ENCODE results near the gene POLA1.

The POLA1 gene

GRCh38 chrX:25011589-25012432 lies 318.1 kb downstream of the POLA1 start:
- H3K4me3 ChIP-seq (ENCODE audit: low read length), result no peak overlapping the region
- no peak overlapping the region for H3K27ac ChIP-seq (ENCODE audit: low read depth, low read length)

GRCh38 chrX:25012433-25012735 lies 318.7 kb downstream of the POLA1 start:
- under 1% methylated on average over 18 of the region's 19 CpGs for WGBS
- no peak overlapping the region for H3K4me3 ChIP-seq (ENCODE audit: low read length)
- H3K27me3 ChIP-seq (ENCODE audit: insufficient read depth, low read length), result peaks cover 98% of the 10 kb centered on the region
- no peaks in the 10 kb centered on the region for H3K9me3 ChIP-seq (ENCODE audit: insufficient read depth, low read depth, low read length)
- no peaks in the 10 kb centered on the region for H3K36me3 ChIP-seq (ENCODE audit: insufficient read depth, low read length)
- no peak overlapping the region for H3K27ac ChIP-seq (ENCODE audit: low read depth, low read length)
- H3K9ac ChIP-seq (ENCODE audit: low read depth, low read length), result no peak overlapping the region
- no peaks in the 10 kb centered on the region; the same call in 1 of the 2 replicates for H3K4me1 ChIP-seq (ENCODE audit: insufficient read depth, low read length)

More at GRCh38 chrX:25011589-25012432, 318.1 kb downstream of the POLA1 start:
- Histone ChIP-seq H3K4me1 (ENCODE audit: insufficient read depth, low read length) (no peaks in the 10 kb centered on the region; the same call in 1 of the 2 replicates), H3K36me3 (ENCODE audit: insufficient read depth, low read length) (no peaks in the 10 kb centered on the region), H3K9me3 (ENCODE audit: insufficient read depth, low read depth, low read length) (no peaks in the 10 kb centered on the region), H3K27me3 (ENCODE audit: insufficient read depth, low read length) (peaks cover 98% of the 10 kb centered on the region), H3K9ac (ENCODE audit: low read depth, low read length) (no peak overlapping the region)
- under 1% methylated on average over 27 of the region's 32 CpGs for WGBS

- no peak overlapping the region for H3K9ac ChIP-seq (ENCODE audit: low read depth, low read length)
- peaks cover 98% of the 10 kb centered on the region for H3K27me3 ChIP-seq (ENCODE audit: insufficient read depth, low read length)
- peak overlapping the region; percentile 21 for H3K4me3 ChIP-seq (ENCODE audit: low read length)
Observed at GRCh38 chrX:25012793-25013631, 319.3 kb downstream of the POLA1 start.

GRCh38 chrX:25013632-25014365 lies 320.1 kb downstream of the POLA1 start:
- Histone ChIP-seq H3K9ac (ENCODE audit: low read depth, low read length) (no peak overlapping the region), H3K4me1 (ENCODE audit: insufficient read depth, low read length) (no peaks in the 10 kb centered on the region; the same call in 1 of the 2 replicates), H3K4me3 (ENCODE audit: low read length) (no peak overlapping the region), H3K27ac (ENCODE audit: low read depth, low read length) (no peak overlapping the region), H3K36me3 (ENCODE audit: insufficient read depth, low read length) (no peaks in the 10 kb centered on the region), H3K27me3 (ENCODE audit: insufficient read depth, low read length) (peaks cover 98% of the 10 kb centered on the region), H3K9me3 (ENCODE audit: insufficient read depth, low read depth, low read length) (no peaks in the 10 kb centered on the region)
- under 1% methylated on average over 44 of the region's 44 CpGs for WGBS

More at GRCh38 chrX:25012793-25013631, 319.3 kb downstream of the POLA1 start:
- Histone ChIP-seq H3K9me3 (ENCODE audit: insufficient read depth, low read depth, low read length) (no peaks in the 10 kb centered on the region), H3K4me1 (ENCODE audit: insufficient read depth, low read length) (no peaks in the 10 kb centered on the region; the same call in 1 of the 2 replicates), H3K36me3 (ENCODE audit: insufficient read depth, low read length) (no peaks in the 10 kb centered on the region), H3K27ac (ENCODE audit: low read depth, low read length) (no peak overlapping the region)
- WGBS, result under 1% methylated on average over 105 of the region's 105 CpGs

DNA sequence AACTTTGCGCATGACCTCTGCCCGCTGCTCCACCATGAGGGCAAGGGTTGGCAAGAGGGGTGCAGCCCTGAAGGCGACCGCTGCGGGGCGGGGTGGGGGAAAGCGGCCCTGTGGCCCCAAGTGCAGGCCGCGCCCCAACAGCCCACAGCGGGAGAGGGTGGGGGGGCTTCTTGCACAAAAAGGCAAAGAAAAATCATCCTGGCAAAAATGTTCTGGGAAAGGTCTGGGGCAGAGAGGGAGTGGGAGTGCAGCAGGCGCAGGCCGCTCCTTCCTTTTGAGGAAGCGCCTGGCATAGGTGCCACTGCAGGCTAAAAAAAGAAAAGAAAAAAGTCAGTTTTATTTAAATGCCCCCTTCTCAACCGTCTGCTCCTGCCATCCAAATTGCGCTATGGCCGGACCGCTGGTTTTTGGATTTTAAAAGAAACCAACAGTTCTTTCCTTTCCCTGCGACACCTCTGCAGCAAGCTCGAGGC lies 320.7 kb downstream of the POLA1 start:
- no peak overlapping the region for H3K9ac ChIP-seq (ENCODE audit: low read depth, low read length)
- WGBS, result 9% methylated on average over 14 of the region's 19 CpGs
- H3K36me3 ChIP-seq (ENCODE audit: insufficient read depth, low read length), result no peaks in the 10 kb centered on the region
- H3K27me3 ChIP-seq (ENCODE audit: insufficient read depth, low read length), result peaks cover 98% of the 10 kb centered on the region
- H3K4me3 ChIP-seq (ENCODE audit: low read length), result no peak overlapping the region
- no peaks in the 10 kb centered on the region for H3K9me3 ChIP-seq (ENCODE audit: insufficient read depth, low read depth, low read length)
- no peak overlapping the region for H3K27ac ChIP-seq (ENCODE audit: low read depth, low read length)
- H3K4me1 ChIP-seq (ENCODE audit: insufficient read depth, low read length), result peaks cover 3% of the 10 kb centered on the region; the same call in 1 of the 2 replicates

- Histone ChIP-seq H3K9ac (ENCODE audit: low read depth, low read length) (no peak within 1 kb of the TSS), H3K36me3 (ENCODE audit: insufficient read depth, low read length) (no peaks in the 10 kb centered on the region), H3K4me3 (ENCODE audit: low read length) (peak within 1 kb of the TSS; percentile 40), H3K27me3 (ENCODE audit: insufficient read depth, low read length) (peaks cover 98% of the 10 kb centered on the region), H3K27ac (ENCODE audit: low read depth, low read length) (no peak within 1 kb of the TSS), H3K9me3 (ENCODE audit: insufficient read depth, low read depth, low read length) (no peaks in the 10 kb centered on the region), H3K4me1 (ENCODE audit: insufficient read depth, low read length) (peaks cover 5% of the 10 kb centered on the region; the same call in 1 of the 2 replicates)
- under 1% methylated on average over 58 of the region's 58 CpGs for WGBS
Observed at GRCh38 chrX:25015486-25016360, 322.0 kb downstream of the POLA1 start, which contains the start of gene ARX. Gene ARX (minus strand): TSS chrX:25015965. CDS start chrX:25015737, 228 bp downstream.

GRCh38 chrX:25016361-25016671 lies 322.6 kb downstream of the POLA1 start:
- Histone ChIP-seq H3K27me3 (ENCODE audit: insufficient read depth, low read length) (peaks cover 98% of the 10 kb centered on the region), H3K9ac (ENCODE audit: low read depth, low read length) (no peak overlapping the region), H3K9me3 (ENCODE audit: insufficient read depth, low read depth, low read length) (no peaks in the 10 kb centered on the region), H3K4me3 (ENCODE audit: low read length) (peak overlapping the region; percentile 20), H3K36me3 (ENCODE audit: insufficient read depth, low read length) (no peaks in the 10 kb centered on the region), H3K4me1 (ENCODE audit: insufficient read depth, low read length) (peaks cover 5% of the 10 kb centered on the region; the same call in 1 of the 2 replicates), H3K27ac (ENCODE audit: low read depth, low read length) (no peak overlapping the region)
- 2% methylated on average over 17 of the region's 20 CpGs for WGBS

DNA sequence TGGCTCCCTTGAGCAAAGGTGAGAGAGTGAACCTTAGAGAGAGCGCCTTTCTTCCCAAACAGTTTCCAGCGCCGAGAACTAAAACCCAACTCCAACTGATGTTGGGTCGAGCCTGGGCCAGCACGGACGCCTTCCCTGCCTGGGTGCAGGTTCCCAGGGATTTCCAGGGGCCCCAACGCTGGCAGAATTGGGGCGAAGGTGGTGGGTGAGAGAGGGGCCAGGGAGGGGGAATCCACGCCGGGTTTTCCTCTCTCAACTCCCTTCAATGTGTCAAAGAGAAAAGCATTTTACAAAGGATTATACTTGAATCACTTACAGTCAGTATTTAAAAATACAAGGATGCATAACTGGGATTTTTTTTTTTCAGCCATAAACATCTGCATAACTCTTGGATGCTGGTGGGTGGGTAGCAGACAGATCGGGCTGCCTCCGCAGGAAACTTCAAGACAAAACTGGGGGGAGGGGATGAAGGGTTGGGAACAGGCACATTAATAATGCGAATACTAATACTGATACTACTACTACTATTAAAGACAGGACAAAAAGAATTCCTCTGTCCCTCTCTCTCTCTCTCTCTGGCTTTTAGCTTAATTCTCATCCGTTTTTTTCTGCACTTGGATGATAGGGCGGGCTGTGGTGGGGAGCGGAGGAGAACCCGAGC lies 323.4 kb downstream of the POLA1 start:
- under 1% methylated on average over 12 of the region's 17 CpGs for WGBS
- Histone ChIP-seq H3K4me3 (ENCODE audit: low read length) (peak overlapping the region; percentile 28; the same call in 1 of the 2 replicates), H3K36me3 (ENCODE audit: insufficient read depth, low read length) (no peaks in the 10 kb centered on the region), H3K27me3 (ENCODE audit: insufficient read depth, low read length) (peaks cover 98% of the 10 kb centered on the region), H3K9ac (ENCODE audit: low read depth, low read length) (no peak overlapping the region), H3K9me3 (ENCODE audit: insufficient read depth, low read depth, low read length) (no peaks in the 10 kb centered on the region), H3K27ac (ENCODE audit: low read depth, low read length) (no peak overlapping the region), H3K4me1 (ENCODE audit: insufficient read depth, low read length) (peaks cover 5% of the 10 kb centered on the region; the same call in 1 of the 2 replicates)

DNA sequence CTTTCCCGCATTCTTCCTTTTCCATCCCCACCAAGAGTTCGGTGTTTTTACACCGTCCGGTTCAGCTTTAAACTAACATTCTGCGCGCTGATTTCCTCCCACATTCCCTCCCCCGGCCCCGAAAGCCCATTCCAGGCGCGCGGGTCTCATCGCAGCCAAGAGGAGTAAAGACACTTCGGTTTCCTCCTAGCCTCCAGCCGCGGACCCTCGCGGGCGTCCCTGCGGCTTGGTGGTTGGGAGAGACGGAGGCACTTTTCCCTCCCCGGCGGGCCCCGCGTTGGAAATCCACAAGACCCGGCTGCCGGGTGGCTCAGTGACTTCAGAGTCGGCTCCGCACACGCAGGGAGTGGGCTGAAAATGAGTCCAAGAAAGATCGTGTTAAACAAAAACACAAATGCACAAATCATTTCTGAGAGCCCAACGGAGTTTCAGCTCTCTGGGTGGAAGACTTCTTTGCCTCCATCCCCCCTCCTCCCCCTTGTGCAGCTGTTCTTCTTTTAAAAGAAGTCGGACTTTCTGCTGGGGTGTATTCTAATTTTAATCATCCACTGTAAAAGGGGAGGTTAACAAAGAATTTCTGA lies 324.0 kb downstream of the POLA1 start:
- WGBS, result under 1% methylated on average over 23 of the region's 32 CpGs
- Histone ChIP-seq H3K4me1 (ENCODE audit: insufficient read depth, low read length) (peaks cover 5% of the 10 kb centered on the region; the same call in 1 of the 2 replicates), H3K4me3 (ENCODE audit: low read length) (peak overlapping the region; percentile 28; the same call in 1 of the 2 replicates), H3K9me3 (ENCODE audit: insufficient read depth, low read depth, low read length) (no peaks in the 10 kb centered on the region), H3K27me3 (ENCODE audit: insufficient read depth, low read length) (peaks cover 98% of the 10 kb centered on the region), H3K36me3 (ENCODE audit: insufficient read depth, low read length) (no peaks in the 10 kb centered on the region), H3K9ac (ENCODE audit: low read depth, low read length) (no peak overlapping the region), H3K27ac (ENCODE audit: low read depth, low read length) (no peak overlapping the region)

Data from HUES64 (cell line).